ENCODE results near the gene BHMT. TPM values are rescaled to one million over a fixed set of nuclear protein-coding genes. Genes with fewer than 3 reads are reported as not detected.
A peak's percentile ranks its signal among the peaks of the same experiment; 100 is the strongest.

Gene BHMT
- not detected in 2 replicates for total RNA-seq (2014; rRNA removed)
- polyA plus RNA-seq (2012) = not detected

GRCh38 chr5:79111387-79111959 lies at the start of gene BHMT:
BHMT (plus strand) TSS chr5:79111809; CDS start chr5:79111886, 77 bp downstream.
- DNase-seq (ENCODE audit: low read depth) = no peak

- no peak for DNase-seq (ENCODE audit: low read depth)
Observed at GRCh38 chr5:79062436-79062835, 49.2 kb upstream of the BHMT start.

DNA sequence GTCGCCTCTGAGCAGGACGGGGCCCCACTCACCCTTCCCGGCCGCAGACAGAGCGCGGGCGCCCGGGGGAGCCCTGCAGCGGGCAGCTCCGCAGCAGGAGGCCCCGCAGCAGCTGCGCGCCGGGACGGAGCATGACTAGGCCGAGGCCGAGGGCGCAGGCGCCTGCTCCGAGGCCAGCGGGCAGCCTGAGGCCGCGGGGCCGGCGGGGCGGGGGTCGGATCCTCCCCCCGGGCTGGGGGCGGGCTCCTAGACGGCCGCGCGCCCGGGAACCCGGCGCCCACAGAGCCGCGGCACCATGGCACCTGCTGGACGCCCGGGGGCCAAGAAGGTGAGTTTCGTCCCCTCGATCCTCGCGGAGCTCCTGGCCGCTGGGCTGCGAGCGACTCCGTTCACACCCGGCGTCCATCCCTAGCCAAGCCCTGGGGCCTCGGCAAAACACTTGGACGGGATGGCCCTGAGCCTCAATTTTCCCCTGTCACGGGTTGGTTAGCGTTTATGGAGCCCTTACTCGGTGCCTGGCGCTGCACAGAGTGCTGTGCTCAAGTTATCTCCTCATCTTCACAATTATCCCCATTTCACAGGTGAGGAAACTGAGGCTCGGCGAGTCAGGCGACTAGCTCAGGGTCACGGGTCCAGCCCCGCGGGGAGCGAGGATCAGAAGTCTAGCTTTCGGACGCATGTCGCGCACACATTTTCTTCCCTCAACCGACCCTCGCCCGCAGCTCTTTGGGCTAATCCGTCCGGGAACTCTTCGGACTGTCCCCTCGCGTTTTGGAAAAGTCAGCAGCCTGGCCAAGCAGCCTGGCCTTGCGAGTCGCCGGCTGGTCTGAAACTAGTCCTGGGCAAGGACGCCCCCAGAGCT lies 41.9 kb upstream of the BHMT start, which contains the start of the genes BHMT2 and DMGDH:
TSS of gene BHMT2 (plus strand) at position 280 of the 862 bp plus-strand sequence. CDS start at position 296, 16 bp downstream.
TSS of gene DMGDH (minus strand) at position 187 of the 862 bp plus-strand sequence. CDS start at position 133, 54 bp downstream.
- DNase-seq (ENCODE audit: low read depth) = peak; percentile 27

- no peak for DNase-seq (ENCODE audit: low read depth)
Observed at GRCh38 chr5:79070350-79070667, 41.3 kb upstream of the BHMT start.

DNA sequence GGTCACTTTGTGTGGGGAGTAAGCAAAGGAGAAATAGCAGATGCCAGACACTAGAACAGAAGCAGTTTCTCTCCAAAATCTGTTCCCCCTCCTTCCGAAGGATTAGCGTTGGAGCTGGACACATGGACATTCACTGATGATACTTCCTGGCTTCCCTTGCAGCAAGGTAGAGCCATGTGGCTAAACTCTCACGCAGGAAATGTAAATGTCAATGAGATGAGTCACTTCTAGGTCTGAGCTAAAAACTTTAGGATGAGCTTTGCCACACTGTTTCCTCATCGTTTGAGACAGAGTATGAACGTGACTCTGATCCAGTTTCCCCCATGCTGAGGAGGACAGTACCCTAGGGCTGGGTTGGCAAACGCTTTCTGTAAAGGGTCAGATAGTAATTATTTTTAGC lies 37.0 kb upstream of the BHMT start:
- DNase-seq (ENCODE audit: low read depth) = peak; percentile 13

DNA sequence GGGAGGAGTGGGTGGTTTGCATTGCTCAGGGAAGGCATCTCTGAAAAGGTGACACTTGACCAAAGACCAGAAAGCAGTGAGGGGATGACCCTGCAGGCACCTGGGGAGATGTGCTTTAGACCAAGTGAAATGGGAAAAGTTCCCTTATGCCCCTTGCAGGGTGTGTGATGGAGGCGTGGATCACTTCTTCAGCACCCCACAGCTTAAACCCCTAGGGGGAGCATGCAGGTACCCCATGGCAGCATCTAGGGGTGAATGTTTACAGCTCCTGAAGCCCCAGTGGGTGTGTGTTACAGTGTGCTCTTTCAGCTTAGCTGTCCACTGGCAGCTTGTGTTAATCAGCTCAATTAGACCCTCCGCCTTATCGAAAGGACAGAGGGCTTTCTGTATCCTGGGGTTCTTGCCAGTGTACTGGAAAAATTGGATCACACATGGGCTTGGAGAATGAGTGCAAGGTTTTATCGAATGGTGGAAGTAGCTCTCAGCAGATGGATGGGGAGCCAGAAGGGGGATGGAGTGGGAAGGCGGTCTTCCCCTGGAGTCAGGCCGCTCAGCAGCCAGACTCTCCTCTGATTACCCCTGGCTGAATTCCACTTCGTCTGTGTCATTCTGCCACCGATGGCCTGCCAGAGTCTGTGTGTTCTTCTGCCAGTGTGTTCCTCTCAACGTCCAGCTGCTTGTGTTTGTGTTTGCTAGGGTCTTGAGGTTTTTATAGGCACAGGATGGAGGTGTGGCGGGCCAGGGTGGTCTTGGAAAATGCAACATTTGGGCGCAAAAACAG lies 35.8 kb upstream of the BHMT start:
- no peak for DNase-seq (ENCODE audit: low read depth)

DNA sequence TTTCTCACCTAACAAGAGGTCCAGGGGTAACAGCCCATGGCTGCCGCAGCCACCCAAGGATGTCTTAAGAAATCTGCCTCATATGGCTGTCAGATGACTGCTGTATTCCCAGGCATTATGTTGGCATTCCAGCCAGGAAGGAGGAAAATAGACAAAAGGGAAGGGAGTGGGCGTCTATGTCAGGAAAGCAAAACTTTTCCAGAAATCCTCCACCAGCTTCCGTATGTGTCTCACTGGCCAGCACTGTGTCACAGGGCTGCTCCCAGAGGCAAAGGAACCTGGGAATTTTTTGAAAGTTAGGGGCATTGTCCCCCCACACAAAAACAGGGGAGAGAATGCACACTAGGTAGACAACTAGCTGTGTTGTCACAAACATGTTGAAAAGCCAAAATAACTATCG lies 34.8 kb upstream of the BHMT start:
- no peak for DNase-seq (ENCODE audit: low read depth)

DNA sequence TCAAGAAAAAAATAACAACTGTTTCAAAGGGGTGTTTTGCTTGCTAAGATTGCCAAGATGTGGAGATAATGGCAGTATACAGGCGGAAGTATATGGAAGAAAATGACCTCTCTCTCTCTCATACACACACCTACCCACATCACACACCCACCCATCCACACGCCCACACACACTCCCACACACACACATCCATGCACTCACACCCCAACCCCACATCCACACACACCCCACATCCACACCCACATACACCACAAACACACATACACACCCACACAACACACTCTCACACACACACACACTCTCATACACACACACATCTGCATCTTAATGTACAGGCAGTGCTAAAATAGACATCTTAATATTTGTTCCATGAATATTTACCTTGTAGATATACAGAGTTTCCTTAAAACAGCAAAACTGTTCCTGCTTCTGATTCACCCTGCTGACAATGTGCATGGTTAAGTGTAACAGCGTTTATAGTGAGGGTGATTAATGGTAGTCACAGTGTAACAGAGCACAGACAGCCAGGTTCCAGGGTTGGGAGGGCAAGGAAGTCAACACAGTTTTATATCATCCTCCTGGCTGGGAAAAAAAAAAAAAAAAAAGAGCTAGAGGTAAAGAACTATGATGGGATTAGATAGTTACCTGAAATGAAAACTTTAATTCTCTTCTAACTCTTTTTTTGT lies 33.8 kb upstream of the BHMT start:
- DNase-seq (ENCODE audit: low read depth) = no peak

DNA sequence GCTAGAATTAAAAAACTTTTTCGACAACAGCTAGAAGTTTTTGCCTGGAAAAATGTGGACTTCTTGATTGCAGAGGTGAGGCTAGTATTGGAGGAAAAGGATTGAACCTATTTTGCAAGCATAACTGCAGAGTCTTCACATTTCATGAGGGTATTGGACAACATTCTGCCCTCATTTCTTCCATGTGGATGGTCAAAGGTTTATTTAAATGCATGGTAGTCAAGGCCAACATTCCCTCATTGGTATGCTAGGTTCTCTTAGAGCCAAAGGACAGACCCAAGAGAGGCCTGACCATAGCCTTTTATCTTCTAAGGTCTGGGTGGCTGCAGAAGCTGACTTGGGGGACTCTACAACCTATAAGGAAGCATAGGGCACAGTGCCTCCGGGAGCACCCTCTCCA lies 30.8 kb upstream of the BHMT start:
- no peak for DNase-seq (ENCODE audit: low read depth)

DNA sequence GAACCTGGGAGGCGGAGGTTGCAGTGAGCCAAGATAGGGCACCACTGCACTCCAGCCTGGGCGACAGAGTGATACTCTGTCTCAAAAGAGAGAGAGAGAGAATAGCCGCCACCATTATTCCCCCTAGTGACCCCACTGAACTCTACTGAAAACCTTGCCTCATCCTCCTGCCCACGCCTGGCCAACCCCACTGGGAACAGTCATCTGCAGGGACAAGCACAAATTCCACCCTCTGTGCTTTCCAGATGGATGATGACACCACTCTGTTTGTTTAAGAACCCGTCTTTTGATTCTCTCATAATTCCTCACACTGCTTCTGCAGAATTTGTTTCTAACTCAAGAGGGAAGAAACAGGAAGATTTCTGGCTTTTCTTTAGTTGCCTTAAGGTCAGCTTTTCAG lies 29.8 kb upstream of the BHMT start:
- no peak for DNase-seq (ENCODE audit: low read depth)

- no peak for DNase-seq (ENCODE audit: low read depth)
Observed at GRCh38 chr5:79086116-79086515, 25.5 kb upstream of the BHMT start.

GRCh38 chr5:79088507-79088906 lies 23.1 kb upstream of the BHMT start:
- DNase-seq (ENCODE audit: low read depth) = no peak

DNA sequence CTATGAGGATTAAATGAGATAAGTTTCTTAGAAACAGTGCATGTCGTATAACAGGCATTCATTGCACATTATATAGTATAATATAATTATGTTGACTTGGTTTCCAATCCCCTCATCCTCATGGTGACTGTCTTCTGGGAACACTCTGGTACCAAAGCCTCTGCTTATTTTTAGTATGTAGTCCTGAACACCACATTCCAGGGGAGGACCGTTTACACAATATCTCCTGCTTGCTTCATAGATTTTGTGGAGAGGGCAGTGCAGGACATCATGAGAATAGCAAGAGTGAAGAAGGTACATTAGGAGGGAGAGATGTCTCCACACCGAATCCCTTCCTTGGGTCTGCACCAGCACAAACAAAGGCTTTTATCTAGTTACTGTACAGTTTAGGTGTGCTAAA lies 20.5 kb upstream of the BHMT start:
- DNase-seq (ENCODE audit: low read depth) = no peak

DNA sequence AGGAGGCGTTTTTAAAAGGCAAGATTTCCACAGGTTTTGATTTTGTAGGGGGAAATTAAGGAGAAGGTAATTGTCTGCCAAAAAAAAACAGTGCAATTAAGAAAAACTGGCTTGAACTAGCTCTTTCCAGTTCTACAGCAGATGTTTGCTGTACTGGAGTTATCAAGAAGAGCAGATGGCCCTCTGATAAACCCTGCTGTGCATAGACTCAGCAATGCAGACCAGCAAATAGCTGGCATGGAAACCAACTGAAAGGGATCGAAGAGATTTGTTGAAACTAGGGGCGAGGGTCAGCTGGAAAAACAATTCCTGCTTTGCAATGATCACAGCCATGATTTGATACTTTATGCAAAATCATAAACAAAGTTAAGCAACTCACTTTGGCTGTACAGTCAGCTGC lies 17.8 kb upstream of the BHMT start:
- no peak for DNase-seq (ENCODE audit: low read depth)

GRCh38 chr5:79105868-79106267 lies 5.7 kb upstream of the BHMT start:
- DNase-seq (ENCODE audit: low read depth) = no peak

GRCh38 chr5:79107020-79107796 lies 4.4 kb upstream of the BHMT start:
- DNase-seq (ENCODE audit: low read depth) = peak; percentile 10

- no peak for DNase-seq (ENCODE audit: low read depth)
Observed at GRCh38 chr5:79108086-79108485, 3.5 kb upstream of the BHMT start.

DNA sequence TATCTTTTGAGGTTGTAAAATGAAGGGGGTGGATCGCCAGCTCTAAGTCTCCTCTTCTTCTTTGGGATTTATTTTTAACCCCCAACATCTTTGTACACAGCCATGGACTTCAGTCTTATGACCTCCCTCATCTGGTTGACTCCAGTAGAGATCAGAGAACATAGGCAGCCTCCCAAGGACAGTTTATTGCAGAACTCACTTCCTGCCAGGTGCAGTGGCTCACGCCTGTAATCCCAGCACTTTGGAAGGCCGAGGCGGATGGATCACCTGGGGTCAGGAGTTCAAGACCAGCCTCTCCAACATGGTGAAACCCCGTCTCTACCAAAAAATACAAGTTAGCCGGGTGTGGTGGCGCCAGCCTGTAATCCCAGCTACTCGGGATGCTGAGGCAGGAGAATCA lies 2.8 kb upstream of the BHMT start:
- no peak for DNase-seq (ENCODE audit: low read depth)

DNA sequence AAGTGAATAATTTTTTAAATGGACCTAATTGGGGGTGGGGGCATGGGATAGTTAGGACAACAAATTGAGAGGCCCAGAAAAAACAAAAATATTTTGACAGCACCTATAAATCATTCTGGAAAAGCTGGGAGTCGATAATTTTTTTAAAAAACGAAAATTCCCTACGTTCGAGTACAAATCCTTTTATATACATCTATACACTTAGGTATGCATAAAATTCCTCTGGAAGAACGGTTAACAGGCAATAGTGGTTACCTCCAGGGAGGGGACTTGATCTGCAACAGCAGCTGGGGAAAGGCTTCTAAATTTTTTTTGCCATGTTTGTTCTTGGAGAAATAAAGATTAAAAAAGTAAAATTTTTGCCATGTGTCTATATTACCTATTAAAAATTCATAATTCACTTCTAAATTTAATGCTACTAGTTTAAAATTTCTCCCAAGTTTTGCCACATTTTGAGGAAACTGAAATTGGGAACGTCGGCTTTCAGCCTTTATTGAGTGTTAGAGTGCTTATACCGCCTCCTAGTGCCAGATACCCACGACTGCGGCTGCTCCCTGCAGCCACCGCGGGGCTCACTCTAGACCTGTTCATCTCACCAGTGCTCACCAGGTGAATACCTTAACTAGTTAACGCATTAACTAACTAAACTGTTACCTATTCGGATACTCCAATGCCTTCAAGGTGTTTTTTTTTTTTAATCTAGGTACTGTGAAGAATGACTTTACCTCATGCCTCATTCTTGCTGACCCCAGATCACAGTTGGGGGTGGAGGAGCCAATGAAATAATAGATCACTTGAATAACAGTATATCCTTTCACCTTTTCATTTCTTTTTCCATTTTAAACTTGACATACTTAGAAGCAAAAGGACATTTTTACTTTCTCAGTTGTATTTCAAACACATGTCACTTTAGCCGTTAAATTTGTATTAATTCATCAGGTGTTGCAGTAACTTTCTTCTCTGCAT lies 1.8 kb upstream of the BHMT start:
- no peak for DNase-seq (ENCODE audit: low read depth)

All from LHCN-M2 (cell line).